ENCODE data around the gene ST3GAL6.

The ST3GAL6 gene

GRCh38 chr3:98796334-98796733, 33.2 kb downstream of the ST3GAL6 start:
- no peak for TF ChIP-seq CTCF (IDR thresholded peaks at IDR 0.05; ENCODE audit: low read depth, low read length)
- no peak overlapping the region for H3K4me3 ChIP-seq (replicated peaks in 1 of 2; ENCODE audit: low read depth in 2 of 2, low read length in 2 of 2)
- no peak for DNase-seq (ENCODE audit: low read depth in 2 of 2)

GRCh38 chr3:98797905-98798304, 34.8 kb downstream of the ST3GAL6 start:
- TF ChIP-seq CTCF (IDR thresholded peaks at IDR 0.05; ENCODE audit: low read depth, low read length): no peak
- H3K4me3 ChIP-seq (replicated peaks in 1 of 2; ENCODE audit: low read depth in 2 of 2, low read length in 2 of 2): no peak overlapping the region
- DNase-seq (ENCODE audit: low read depth in 2 of 2): no peak

GRCh38 chr3:98798820-98799219, 35.7 kb downstream of the ST3GAL6 start:
- TF ChIP-seq CTCF (IDR thresholded peaks at IDR 0.05; ENCODE audit: low read depth, low read length): no peak
- DNase-seq (ENCODE audit: low read depth in 2 of 2): no peak
- H3K4me3 ChIP-seq (replicated peaks in 1 of 2; ENCODE audit: low read depth in 2 of 2, low read length in 2 of 2): no peak overlapping the region

GRCh38 chr3:98799479-98799878, 36.3 kb downstream of the ST3GAL6 start:
- no peak for TF ChIP-seq CTCF (IDR thresholded peaks at IDR 0.05; ENCODE audit: low read depth, low read length)
- DNase-seq (ENCODE audit: low read depth in 2 of 2): no peak
- H3K4me3 ChIP-seq (replicated peaks in 1 of 2; ENCODE audit: low read depth in 2 of 2, low read length in 2 of 2): no peak overlapping the region

GRCh38 chr3:98800401-98800800, 37.3 kb downstream of the ST3GAL6 start:
- TF ChIP-seq CTCF (IDR thresholded peaks at IDR 0.05; ENCODE audit: low read depth, low read length): no peak
- H3K4me3 ChIP-seq (replicated peaks in 1 of 2; ENCODE audit: low read depth in 2 of 2, low read length in 2 of 2): no peak overlapping the region
- no peak for DNase-seq (ENCODE audit: low read depth in 2 of 2)

- peak; percentile 10 for TF ChIP-seq CTCF (IDR thresholded peaks at IDR 0.05; ENCODE audit: low read depth, low read length)
- no peak overlapping the region for H3K4me3 ChIP-seq (replicated peaks in 1 of 2; ENCODE audit: low read depth in 2 of 2, low read length in 2 of 2)
- DNase-seq (ENCODE audit: low read depth in 2 of 2): no peak
Observed at GRCh38 chr3:98801043-98801747, 38.1 kb downstream of the ST3GAL6 start.

GRCh38 chr3:98805571-98805970, 42.4 kb downstream of the ST3GAL6 start:
- H3K4me3 ChIP-seq (replicated peaks in 1 of 2; ENCODE audit: low read depth in 2 of 2, low read length in 2 of 2): no peak overlapping the region
- no peak for TF ChIP-seq CTCF (IDR thresholded peaks at IDR 0.05; ENCODE audit: low read depth, low read length)
- no peak for DNase-seq (ENCODE audit: low read depth in 2 of 2)
